Measurements from ENCODE around the gene ATP1A1. TPM values are rescaled to one million over a fixed set of nuclear protein-coding genes. Genes with fewer than 3 reads are reported as not detected.

ATP1A1 gene
- total and polyA plus RNA-seq, 2 experiments from 2014 or later, result 665 to 1,350 TPM

DNA sequence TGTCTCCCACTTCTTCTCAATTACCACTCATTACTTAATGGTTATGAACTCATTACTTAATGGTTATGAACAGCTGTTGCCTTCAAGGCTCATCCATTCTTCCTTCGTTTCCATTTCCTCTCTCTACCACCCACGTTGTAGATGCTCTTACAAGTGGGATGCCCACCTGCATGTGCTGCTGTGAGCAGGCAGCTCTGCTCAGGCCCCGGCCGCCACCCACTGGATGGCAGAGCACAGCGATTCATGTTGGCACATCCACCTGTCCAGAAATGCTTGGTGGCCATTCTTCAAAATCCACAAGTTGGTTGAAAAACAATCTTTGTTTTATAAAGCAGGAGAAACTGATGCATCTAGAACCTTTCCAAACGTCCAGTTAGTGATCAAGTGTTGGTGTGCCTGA lies 14.5 kb downstream of the ATP1A1 start:
- DNase-seq (ENCODE audit: low read depth in 1 of 2, low spot score in 1 of 2), result no peak
- H3K27ac ChIP-seq, result peak overlapping the region; percentile 95
- TF ChIP-seq, protein P1, sequence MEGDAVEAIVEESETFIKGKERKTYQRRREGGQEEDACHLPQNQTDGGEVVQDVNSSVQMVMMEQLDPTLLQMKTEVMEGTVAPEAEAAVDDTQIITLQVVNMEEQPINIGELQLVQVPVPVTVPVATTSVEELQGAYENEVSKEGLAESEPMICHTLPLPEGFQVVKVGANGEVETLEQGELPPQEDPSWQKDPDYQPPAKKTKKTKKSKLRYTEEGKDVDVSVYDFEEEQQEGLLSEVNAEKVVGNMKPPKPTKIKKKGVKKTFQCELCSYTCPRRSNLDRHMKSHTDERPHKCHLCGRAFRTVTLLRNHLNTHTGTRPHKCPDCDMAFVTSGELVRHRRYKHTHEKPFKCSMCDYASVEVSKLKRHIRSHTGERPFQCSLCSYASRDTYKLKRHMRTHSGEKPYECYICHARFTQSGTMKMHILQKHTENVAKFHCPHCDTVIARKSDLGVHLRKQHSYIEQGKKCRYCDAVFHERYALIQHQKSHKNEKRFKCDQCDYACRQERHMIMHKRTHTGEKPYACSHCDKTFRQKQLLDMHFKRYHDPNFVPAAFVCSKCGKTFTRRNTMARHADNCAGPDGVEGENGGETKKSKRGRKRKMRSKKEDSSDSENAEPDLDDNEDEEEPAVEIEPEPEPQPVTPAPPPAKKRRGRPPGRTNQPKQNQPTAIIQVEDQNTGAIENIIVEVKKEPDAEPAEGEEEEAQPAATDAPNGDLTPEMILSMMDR (IDR thresholded peaks at IDR 0.05; ENCODE audit: low read depth, low read length), result no peak
- no peaks in the 10 kb centered on the region for H3K9me3 ChIP-seq (ENCODE audit: low read depth)
- no peak overlapping the region for H3K4me3 ChIP-seq
- peaks cover 90% of the 10 kb centered on the region for H3K36me3 ChIP-seq
- H3K4me1 ChIP-seq (ENCODE audit: low read depth), result peaks cover 46% of the 10 kb centered on the region
- no peaks in the 10 kb centered on the region for H3K27me3 ChIP-seq

DNA sequence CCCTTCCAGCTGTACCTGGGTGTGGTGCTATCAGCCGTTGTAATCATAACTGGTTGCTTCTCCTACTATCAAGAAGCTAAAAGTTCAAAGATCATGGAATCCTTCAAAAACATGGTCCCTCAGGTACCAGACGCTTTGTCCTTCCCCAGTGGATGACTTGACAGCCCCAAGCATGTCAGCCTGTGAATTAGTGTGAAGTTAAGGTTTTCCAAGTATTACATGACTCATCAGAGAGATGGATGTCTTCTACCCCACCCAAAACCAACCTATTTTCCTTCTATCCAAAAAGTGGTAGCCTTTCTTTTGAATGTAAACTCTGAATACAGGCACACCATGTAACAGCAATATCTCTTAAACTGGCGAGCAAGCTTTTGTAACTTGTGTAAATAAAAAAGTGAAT lies 15.1 kb downstream of the ATP1A1 start:
- Histone ChIP-seq H3K36me3 (peaks cover 96% of the 10 kb centered on the region), H3K27me3 (no peaks in the 10 kb centered on the region)
- TF ChIP-seq, protein P1 (IDR thresholded peaks at IDR 0.05; ENCODE audit: low read depth, low read length), result no peak

DNA sequence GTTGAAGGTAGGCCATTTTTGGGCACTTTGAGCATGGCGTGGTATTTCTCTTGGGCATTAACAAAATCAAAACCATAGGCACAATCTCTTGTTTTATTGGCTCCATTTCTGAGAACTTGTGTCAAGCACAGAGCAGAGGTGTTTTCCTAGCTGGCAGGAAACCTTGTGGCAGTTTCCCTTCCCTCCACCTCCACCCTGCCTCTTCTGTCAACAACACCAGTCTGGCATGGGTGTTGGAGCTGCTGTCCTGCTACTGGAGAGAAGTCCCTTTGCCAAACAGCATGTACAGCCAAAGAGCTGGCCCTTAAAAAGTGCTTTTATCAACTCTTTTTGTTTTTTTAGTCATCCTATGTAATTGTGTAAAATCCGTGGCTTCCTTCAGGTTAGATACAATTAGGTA lies 16.0 kb downstream of the ATP1A1 start:
- DNase-seq (ENCODE audit: low read depth in 1 of 2, low spot score in 1 of 2), result no peak
- Histone ChIP-seq H3K27me3 (no peaks in the 10 kb centered on the region), H3K27ac (peak overlapping the region; percentile 95), H3K36me3 (peaks cover 98% of the 10 kb centered on the region), H3K4me1 (ENCODE audit: low read depth) (peaks cover 38% of the 10 kb centered on the region), H3K9me3 (ENCODE audit: low read depth) (no peaks in the 10 kb centered on the region), H3K4me3 (no peak overlapping the region)
- TF ChIP-seq, protein P1 (IDR thresholded peaks at IDR 0.05; ENCODE audit: low read depth, low read length), result no peak

More for the DNA sequence above, 15.1 kb downstream of the ATP1A1 start:
- Histone ChIP-seq H3K9me3 (ENCODE audit: low read depth) (no peaks in the 10 kb centered on the region), H3K27ac (peak overlapping the region; percentile 95), H3K4me3 (no peak overlapping the region), H3K4me1 (ENCODE audit: low read depth) (peaks cover 42% of the 10 kb centered on the region)
- DNase-seq (ENCODE audit: low read depth in 1 of 2, low spot score in 1 of 2), result no peak

DNA sequence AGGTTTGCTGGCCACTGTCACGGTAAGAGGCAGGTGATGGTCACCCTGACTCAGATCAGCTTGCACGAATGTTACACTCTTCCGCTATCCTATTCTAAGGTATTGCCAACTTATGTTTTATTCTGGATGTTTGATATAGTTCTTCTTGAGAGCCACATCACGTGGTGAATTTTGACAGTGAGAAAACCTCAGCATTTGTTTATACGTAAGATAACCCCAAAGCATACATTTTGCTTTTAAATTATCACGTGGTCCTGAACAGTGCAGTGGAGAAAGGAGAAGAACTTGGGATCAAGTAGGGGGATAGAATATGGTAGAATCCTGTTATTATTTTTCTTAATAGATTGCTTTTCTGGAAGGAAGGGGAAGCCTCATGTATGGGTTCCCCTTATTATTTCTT lies 16.6 kb downstream of the ATP1A1 start:
- Histone ChIP-seq H3K9me3 (ENCODE audit: low read depth) (no peaks in the 10 kb centered on the region), H3K36me3 (peaks cover 98% of the 10 kb centered on the region), H3K27me3 (no peaks in the 10 kb centered on the region), H3K4me3 (no peak overlapping the region), H3K4me1 (ENCODE audit: low read depth) (peaks cover 31% of the 10 kb centered on the region), H3K27ac (peak overlapping the region; percentile 95)
- DNase-seq (ENCODE audit: low read depth in 1 of 2, low spot score in 1 of 2), result no peak
- TF ChIP-seq, protein P1 (IDR thresholded peaks at IDR 0.05; ENCODE audit: low read depth, low read length), result no peak

DNA sequence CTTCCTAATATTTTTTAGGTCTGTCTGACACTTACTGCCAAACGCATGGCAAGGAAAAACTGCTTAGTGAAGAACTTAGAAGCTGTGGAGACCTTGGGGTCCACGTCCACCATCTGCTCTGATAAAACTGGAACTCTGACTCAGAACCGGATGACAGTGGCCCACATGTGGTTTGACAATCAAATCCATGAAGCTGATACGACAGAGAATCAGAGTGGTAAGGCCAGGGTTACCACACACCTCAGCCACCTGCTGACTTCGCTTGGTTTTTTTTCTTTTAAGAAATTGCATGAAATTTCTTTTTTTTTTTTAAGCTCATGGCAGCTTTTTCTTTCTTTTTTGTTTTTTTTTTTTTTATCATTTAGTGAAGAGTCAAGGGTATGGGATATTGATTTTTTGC lies 17.2 kb downstream of the ATP1A1 start:
- TF ChIP-seq, protein P1 (IDR thresholded peaks at IDR 0.05; ENCODE audit: low read depth, low read length), result no peak
- no peak for DNase-seq (ENCODE audit: low read depth in 1 of 2, low spot score in 1 of 2)
- H3K36me3 ChIP-seq, result peaks cover 98% of the 10 kb centered on the region
- H3K4me1 ChIP-seq (ENCODE audit: low read depth), result peaks cover 30% of the 10 kb centered on the region
- H3K4me3 ChIP-seq, result no peak overlapping the region
- no peaks in the 10 kb centered on the region for H3K9me3 ChIP-seq (ENCODE audit: low read depth)
- peak overlapping the region; percentile 95 for H3K27ac ChIP-seq
- H3K27me3 ChIP-seq, result no peaks in the 10 kb centered on the region

DNA sequence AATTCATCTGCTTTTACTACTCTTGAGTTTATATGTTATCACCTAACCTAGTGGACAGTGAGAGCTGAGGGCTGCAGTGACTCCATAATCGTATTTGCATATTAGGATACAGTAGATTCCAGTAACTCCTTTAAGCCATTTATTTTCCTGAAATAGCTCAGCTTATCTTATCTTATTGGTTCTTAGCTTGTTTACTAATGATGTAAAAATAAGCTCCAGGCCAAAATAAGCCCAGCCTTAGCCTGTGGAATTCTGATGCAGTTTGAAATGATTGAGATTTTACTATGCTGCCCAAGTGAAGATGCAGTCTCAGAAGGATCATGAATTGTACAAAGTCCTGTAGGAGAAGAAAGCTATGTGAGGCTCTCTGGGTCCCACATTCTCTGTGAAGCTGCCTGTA lies 18.1 kb downstream of the ATP1A1 start:
- no peak overlapping the region for H3K4me3 ChIP-seq

More for the DNA sequence above, 18.1 kb downstream of the ATP1A1 start:
- Histone ChIP-seq H3K4me1 (ENCODE audit: low read depth) (peaks cover 30% of the 10 kb centered on the region), H3K36me3 (peaks cover 99% of the 10 kb centered on the region), H3K27me3 (no peaks in the 10 kb centered on the region), H3K9me3 (ENCODE audit: low read depth) (no peaks in the 10 kb centered on the region), H3K27ac (peak overlapping the region; percentile 95)
- DNase-seq (ENCODE audit: low read depth in 1 of 2, low spot score in 1 of 2), result no peak
- TF ChIP-seq, protein P1 (IDR thresholded peaks at IDR 0.05; ENCODE audit: low read depth, low read length), result no peak

Measured in cardiac muscle cell (in vitro differentiated cells and primary cell).